Vagina (tissue), 2 donors: ENCODE results near the gene ANO6. TPM values are rescaled to one million over a fixed set of nuclear protein-coding genes. Genes with fewer than 3 reads are reported as not detected.

Experiments
- DNase-seq, 2 donors: peaks; one replicate each; pipeline ENCODE4 v3.0.0-alpha.2; 2017; ENCODE audit errors: extremely low spot score in 2 of 2
- H3K27ac ChIP-seq: fragments of 200-600 bp; sonication (generic); one replicate; pipeline ENCODE4 v1.5.1; 2019
- H3K27me3 ChIP-seq: fragments of 200-600 bp; sonication (generic); one replicate; pipeline ENCODE4 v1.5.1; 2019
- H3K36me3 ChIP-seq, 2 donors: fragments of 200-600 bp; sonication (generic); one replicate each; pipeline ENCODE4 v1.5.1; 2017 to 2019
- H3K4me1 ChIP-seq: fragments of 200-600 bp; sonication (generic); one replicate; pipeline ENCODE4 v1.5.1; 2019
- H3K4me3 ChIP-seq, 2 donors: fragments of 200-600 bp; sonication (generic); 1 replicate in 1 of 2; 2 replicates in 1 of 2; pipeline ENCODE4 v1.5.1; 2016 to 2019
- H3K9me3 ChIP-seq: fragments of 200-600 bp; sonication (generic); one replicate; pipeline ENCODE4 v1.5.1; 2019
- POLR2A ChIP-seq, 2 donors: fragments of 450-650 bp; IDR thresholded peaks; one replicate each; pipeline ENCODE4 v1.6.1; 2017; ENCODE audit warnings: antibody characterized with exemption in 2 of 2, mild to moderate bottlenecking in 2 of 2, moderate library complexity in 2 of 2
- POLR2AphosphoS5 ChIP-seq, 2 donors: sonication (generic); formaldehyde crosslinking; IDR thresholded peaks; one replicate each; pipeline ENCODE4 v1.9.0; 2017; ENCODE audit warnings: antibody characterized with exemption in 2 of 2, mild to moderate bottlenecking in 2 of 2, low read depth in 1 of 2; ENCODE audit not compliant: insufficient read depth in 1 of 2
- intact Hi-C: fragments of 100-400 bp; cut with DNase I; formaldehyde crosslinking; loops from one replicate; pipeline ENCODE4 v1.15.1; 2023
- total RNA-seq: library from RNA; depleted of rRNA; stranded (reverse); fragments of >200 nt; gene quantifications from one replicate; pipeline ENCODE4 v1.2.3, GENCODE V29; 2016
- TF ChIP-seq, protein P1 (sequence below), 3 experiments: fragments of 450-650 bp in 2 of 3; fragments of 200-600 bp in 1 of 3; sonication (generic) in 1 of 3; IDR thresholded peaks; one replicate each; pipeline ENCODE4 v1.5.1; 2017 to 2019; ENCODE audit warnings: antibody characterized with exemption in 3 of 3, mild to moderate bottlenecking in 2 of 3, moderate library complexity in 2 of 3

Gene ANO6
- total RNA-seq, 1 donor from 2014 or later, result 48.4 TPM

DNA sequence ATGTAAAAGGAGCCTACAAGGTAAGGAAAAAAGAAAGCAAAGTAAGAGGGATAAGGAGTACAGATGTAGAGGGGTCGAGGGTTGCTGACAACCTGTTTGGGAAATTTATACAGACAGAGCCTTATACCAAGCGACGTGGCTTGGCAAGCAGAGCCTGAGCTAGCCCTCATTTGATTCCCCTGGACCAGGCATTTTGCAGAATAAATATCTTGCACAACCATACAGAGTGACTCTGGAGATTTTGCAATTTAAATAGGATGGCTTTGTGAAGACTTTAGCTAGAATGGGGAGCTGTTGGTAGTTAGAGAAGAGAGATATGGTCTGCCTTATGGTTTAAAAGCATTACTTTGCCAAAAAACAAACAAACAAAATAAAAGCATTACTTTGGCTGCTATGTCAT lies 11.1 kb upstream of the ANO6 start:
- H3K27me3 ChIP-seq, result no peaks in the 10 kb centered on the region
- H3K36me3 ChIP-seq, result no peaks in the 10 kb centered on the region
- H3K4me3 ChIP-seq, result no peak overlapping the region
- H3K27ac ChIP-seq, result no peak overlapping the region
- H3K9me3 ChIP-seq, result no peaks in the 10 kb centered on the region
- no peak for DNase-seq
- intact Hi-C loops, result no loop called here
- TF ChIP-seq POLR2AphosphoS5 (IDR thresholded peaks at IDR 0.05; ENCODE audit: insufficient read depth in 1 of 2, low read depth in 1 of 2) (no peak), POLR2A (IDR thresholded peaks at IDR 0.05) (no peak)
- TF ChIP-seq, protein P1, sequence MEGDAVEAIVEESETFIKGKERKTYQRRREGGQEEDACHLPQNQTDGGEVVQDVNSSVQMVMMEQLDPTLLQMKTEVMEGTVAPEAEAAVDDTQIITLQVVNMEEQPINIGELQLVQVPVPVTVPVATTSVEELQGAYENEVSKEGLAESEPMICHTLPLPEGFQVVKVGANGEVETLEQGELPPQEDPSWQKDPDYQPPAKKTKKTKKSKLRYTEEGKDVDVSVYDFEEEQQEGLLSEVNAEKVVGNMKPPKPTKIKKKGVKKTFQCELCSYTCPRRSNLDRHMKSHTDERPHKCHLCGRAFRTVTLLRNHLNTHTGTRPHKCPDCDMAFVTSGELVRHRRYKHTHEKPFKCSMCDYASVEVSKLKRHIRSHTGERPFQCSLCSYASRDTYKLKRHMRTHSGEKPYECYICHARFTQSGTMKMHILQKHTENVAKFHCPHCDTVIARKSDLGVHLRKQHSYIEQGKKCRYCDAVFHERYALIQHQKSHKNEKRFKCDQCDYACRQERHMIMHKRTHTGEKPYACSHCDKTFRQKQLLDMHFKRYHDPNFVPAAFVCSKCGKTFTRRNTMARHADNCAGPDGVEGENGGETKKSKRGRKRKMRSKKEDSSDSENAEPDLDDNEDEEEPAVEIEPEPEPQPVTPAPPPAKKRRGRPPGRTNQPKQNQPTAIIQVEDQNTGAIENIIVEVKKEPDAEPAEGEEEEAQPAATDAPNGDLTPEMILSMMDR (IDR thresholded peaks at IDR 0.05), result no peak
- peaks cover 10% of the 10 kb centered on the region for H3K4me1 ChIP-seq

DNA sequence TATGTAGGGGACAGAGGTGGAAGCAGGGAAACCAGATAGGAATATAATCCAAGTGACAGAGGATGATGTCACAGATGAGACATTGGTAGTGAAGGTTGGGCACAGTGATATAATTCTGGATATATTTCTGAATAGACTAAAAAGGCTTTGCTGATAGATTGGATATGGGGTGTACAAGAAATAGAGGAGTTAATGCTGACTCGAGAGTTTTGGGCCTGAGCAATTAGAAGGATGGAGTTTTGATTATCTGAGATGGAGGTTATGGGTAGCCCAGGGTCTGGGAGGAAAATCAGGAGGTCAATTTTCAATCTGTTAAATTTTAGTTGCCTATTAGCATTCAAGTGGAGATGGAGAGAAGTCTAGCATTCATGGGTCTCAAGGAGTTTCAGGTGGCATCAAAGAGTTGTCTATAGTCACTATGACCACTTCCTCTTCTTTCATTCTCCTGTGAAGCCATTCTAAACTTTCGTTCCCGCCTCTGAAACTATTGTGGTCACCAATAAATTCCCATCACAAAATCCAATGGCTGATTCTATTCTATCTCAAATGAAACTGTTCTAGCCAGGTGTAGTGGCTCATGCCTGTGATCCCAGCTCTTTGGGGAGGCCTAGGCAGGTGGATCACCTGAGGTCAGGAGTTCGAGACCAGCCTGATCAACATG lies 10.6 kb upstream of the ANO6 start:
- DNase-seq, result no peak
- no peaks in the 10 kb centered on the region for H3K36me3 ChIP-seq
- TF ChIP-seq, protein P1 (IDR thresholded peaks at IDR 0.05), result no peak
- no peak for TF ChIP-seq POLR2AphosphoS5 (IDR thresholded peaks at IDR 0.05; ENCODE audit: insufficient read depth in 1 of 2, low read depth in 1 of 2)
- no peak for TF ChIP-seq POLR2A (IDR thresholded peaks at IDR 0.05)
- no peaks in the 10 kb centered on the region for H3K9me3 ChIP-seq
- no peak overlapping the region for H3K27ac ChIP-seq
- intact Hi-C loops, result no loop called here
- H3K4me3 ChIP-seq, result no peak overlapping the region
- peaks cover 5% of the 10 kb centered on the region for H3K4me1 ChIP-seq
- no peaks in the 10 kb centered on the region for H3K27me3 ChIP-seq

DNA sequence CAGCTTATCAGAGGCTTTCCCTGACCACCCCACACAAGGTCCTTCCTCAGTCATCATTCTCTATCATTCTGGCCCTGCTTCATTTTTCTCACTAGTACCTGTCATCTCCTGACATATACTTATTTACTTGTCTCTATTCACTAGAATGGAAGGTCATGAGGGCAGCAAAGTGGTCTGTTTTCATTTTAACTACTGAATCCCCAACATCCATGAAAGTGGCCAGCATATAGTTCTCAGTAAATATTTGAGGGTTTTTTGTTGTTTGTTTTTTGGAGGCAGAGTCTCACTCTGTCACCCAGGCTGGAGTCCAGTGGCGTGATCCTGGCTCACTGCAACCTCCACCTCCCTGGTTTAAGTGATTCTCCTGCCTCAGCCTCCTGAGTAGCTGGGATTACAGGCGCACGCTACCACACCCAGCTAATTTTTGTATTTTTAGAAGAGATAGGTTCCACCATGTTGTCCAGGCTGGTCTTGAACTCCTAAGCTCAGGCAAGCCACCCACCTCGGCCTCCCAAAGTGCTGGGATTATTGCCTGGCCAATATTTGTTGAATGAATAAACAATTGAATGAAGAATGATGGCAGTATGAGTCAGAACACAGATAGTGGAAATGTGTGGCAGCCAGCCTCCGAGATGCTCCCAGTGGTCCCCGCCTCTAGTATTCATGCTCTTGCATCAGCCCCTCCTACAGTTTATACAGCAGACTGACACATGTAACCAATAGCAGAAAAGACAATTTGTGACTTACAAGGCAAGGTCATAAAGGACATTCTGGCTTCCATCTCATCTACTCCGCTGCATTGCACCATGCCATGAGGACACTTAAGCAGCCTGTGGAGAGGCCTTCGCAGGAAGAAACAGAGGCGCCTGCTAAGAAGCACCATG lies 7.0 kb upstream of the ANO6 start:
- DNase-seq, result no peak
- intact Hi-C loops, result no loop called here
- Histone ChIP-seq H3K36me3 (no peaks in the 10 kb centered on the region), H3K4me1 (no peaks in the 10 kb centered on the region), H3K9me3 (no peaks in the 10 kb centered on the region), H3K27me3 (no peaks in the 10 kb centered on the region), H3K4me3 (no peak overlapping the region), H3K27ac (no peak overlapping the region)
- no peak for TF ChIP-seq POLR2A (IDR thresholded peaks at IDR 0.05)
- no peak for TF ChIP-seq POLR2AphosphoS5 (IDR thresholded peaks at IDR 0.05; ENCODE audit: insufficient read depth in 1 of 2, low read depth in 1 of 2)
- TF ChIP-seq, protein P1 (IDR thresholded peaks at IDR 0.05), result no peak

DNA sequence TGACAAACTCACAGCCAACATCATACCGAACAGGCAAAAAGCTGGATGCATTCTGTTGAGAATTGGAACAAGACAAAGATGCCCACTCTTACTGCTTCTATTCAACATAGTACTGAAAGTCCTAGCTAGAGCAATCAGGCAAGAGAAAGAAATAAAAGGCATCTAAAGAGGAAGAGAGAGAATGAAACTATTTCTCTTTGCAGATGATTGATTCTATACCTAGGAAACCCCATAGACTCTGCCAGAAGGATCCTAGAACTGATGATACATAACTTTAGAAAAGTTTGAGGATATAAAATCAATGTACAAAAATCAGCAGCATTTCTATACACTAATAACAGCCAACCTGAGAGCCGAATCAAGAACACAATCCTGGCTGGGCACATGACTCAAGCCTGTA lies 6.1 kb upstream of the ANO6 start:
- Histone ChIP-seq H3K4me1 (no peaks in the 10 kb centered on the region), H3K9me3 (no peaks in the 10 kb centered on the region), H3K4me3 (no peak overlapping the region), H3K27me3 (no peaks in the 10 kb centered on the region), H3K36me3 (no peaks in the 10 kb centered on the region), H3K27ac (no peak overlapping the region)
- DNase-seq, result no peak
- intact Hi-C loops, result loop anchor here (10.0 kb wide), 2 partner anchors 65 to 175 kb away; no protein-coding TSS in a partner anchor
- no peak for TF ChIP-seq POLR2AphosphoS5 (IDR thresholded peaks at IDR 0.05; ENCODE audit: insufficient read depth in 1 of 2, low read depth in 1 of 2)
- no peak for TF ChIP-seq POLR2A (IDR thresholded peaks at IDR 0.05)
- TF ChIP-seq, protein P1 (IDR thresholded peaks at IDR 0.05), result no peak
